CD4-positive, alpha-beta T cell treated with Interleukin-1 beta for 1 hour (primary cell): ENCODE data around the gene AREG.

Experiments used
- DNase-seq, 2 donors: peaks; one replicate each; pipeline ENCODE4 v3.0.0-alpha.2; 2020 to 2022

Gene AREG

GRCh38 chr4:74464291-74464690, 19.4 kb downstream of the AREG start:
- DNase-seq = no peak

GRCh38 chr4:74466242-74466641, 21.3 kb downstream of the AREG start:
- no peak for DNase-seq

- DNase-seq = no peak
These were observed 26.3 kb downstream of the AREG start for GRCh38 chr4:74471264-74471663.

- DNase-seq = no peak
These were observed 28.3 kb downstream of the AREG start for GRCh38 chr4:74473155-74473811.

GRCh38 chr4:74474345-74475090, 29.6 kb downstream of the AREG start:
- DNase-seq = no peak

- DNase-seq = no peak
These were observed 30.3 kb downstream of the AREG start for GRCh38 chr4:74475091-74475800.

GRCh38 chr4:74475946-74476345, 31.0 kb downstream of the AREG start:
- DNase-seq = no peak

- no peak for DNase-seq
These were observed 34.1 kb downstream of the AREG start for GRCh38 chr4:74479009-74479408.

- no peak for DNase-seq
These were observed 35.3 kb downstream of the AREG start for GRCh38 chr4:74480267-74480666.

GRCh38 chr4:74481891-74482609, 37.1 kb downstream of the AREG start:
- no peak for DNase-seq

- DNase-seq = no peak
These were observed 38.4 kb downstream of the AREG start for GRCh38 chr4:74483226-74483911.

- no peak for DNase-seq
These were observed 42.0 kb downstream of the AREG start for GRCh38 chr4:74486905-74487304.

- no peak for DNase-seq
These were observed 42.8 kb downstream of the AREG start for GRCh38 chr4:74487771-74488170.

GRCh38 chr4:74490736-74491135, 45.8 kb downstream of the AREG start:
- DNase-seq = no peak

- no peak for DNase-seq
These were observed 55.2 kb downstream of the AREG start for GRCh38 chr4:74499986-74500781.

- DNase-seq = no peak
These were observed 56.6 kb downstream of the AREG start for GRCh38 chr4:74501579-74501978.

- DNase-seq = no peak
These were observed 58.6 kb downstream of the AREG start for GRCh38 chr4:74503580-74503979.

GRCh38 chr4:74504212-74504611, 59.3 kb downstream of the AREG start:
- DNase-seq = no peak
